Activated CD4-positive, alpha-beta memory T cell treated with anti-CD3 and anti-CD28 coated beads, Interleukin-2, amount 10 ng/mL, durations not matched to agents 7 days and 5 days (primary cell): ENCODE measurements around the gene C9orf85. TPM values are rescaled to one million over a fixed set of nuclear protein-coding genes. Genes with fewer than 3 reads are reported as not detected.

Experiments used
- CTCF ChIA-PET: fragments of 350-600 bp; sonication (Branson Sonifier 250); formaldehyde crosslinking; loops from one replicate; lab custom pipeline; 2021; ENCODE audit warnings: antibody characterized with exemption, inconsistent platforms; lab: Charles Lee
- POLR2A ChIA-PET: fragments of 350-600 bp; sonication (Branson Sonifier 250); formaldehyde crosslinking; loops from one replicate; lab custom pipeline; 2021; ENCODE audit warnings: antibody characterized with exemption; lab: Charles Lee
- DNase-seq: peaks from one replicate; pipeline ENCODE4 v3.0.0-alpha.2; 2020
- H3K27ac Mint-ChIP-seq: one replicate; pipeline ENCODE4 v1.8.0; 2021; ENCODE audit warnings: mild to moderate bottlenecking, mixed read lengths
- H3K27me3 Mint-ChIP-seq: one replicate; pipeline ENCODE4 v1.8.0; 2021; ENCODE audit warnings: mixed read lengths
- H3K36me3 Mint-ChIP-seq: one replicate; pipeline ENCODE4 v1.8.0; 2021; ENCODE audit warnings: low read depth, mixed read lengths
- H3K4me1 Mint-ChIP-seq: one replicate; pipeline ENCODE4 v1.8.0; 2021; ENCODE audit warnings: mixed read lengths
- H3K4me3 Mint-ChIP-seq: one replicate; pipeline ENCODE4 v1.8.0; 2021; ENCODE audit warnings: mild to moderate bottlenecking, mixed read lengths
- H3K9me3 Mint-ChIP-seq: one replicate; pipeline ENCODE4 v1.8.0; 2021; ENCODE audit warnings: mixed read lengths
- total RNA-seq, 2 experiments: library from RNA; stranded (reverse); gene quantifications; one replicate each; pipeline ENCODE4 v1.2.3, GENCODE V29; 2021

C9orf85 gene
- total RNA-seq, 2 experiments from 2014 or later, result 10.8 to 12.1 TPM

DNA sequence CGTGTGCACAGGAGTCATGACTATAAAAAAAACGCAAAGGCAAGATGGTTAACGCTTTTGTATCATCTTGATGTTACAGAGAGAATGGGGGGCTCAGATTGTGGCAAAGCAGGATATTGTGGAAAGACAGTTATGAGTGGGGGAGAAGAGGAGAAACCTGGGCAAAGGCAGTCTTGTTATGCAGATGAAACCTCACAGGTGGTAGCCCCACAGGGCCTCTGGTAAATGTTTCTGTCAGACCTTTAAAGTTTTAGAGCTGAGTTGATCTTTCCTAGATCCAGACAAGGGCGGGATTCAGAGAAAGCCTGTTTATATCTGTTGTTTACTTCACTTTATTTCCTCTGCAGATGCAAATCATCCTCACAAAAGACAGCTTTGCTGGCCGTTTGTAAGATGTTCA lies 55.2 kb downstream of the C9orf85 start:
- Mint-ChIP-seq H3K36me3 (peaks cover 56% of the 10 kb centered on the region), H3K27ac (no peak overlapping the region), H3K4me3 (no peak overlapping the region), H3K4me1 (no peaks in the 10 kb centered on the region), H3K27me3 (no peaks in the 10 kb centered on the region), H3K9me3 (peaks cover 27% of the 10 kb centered on the region)
- DNase-seq, result no peak
- CTCF ChIA-PET, result no interaction called here
- POLR2A ChIA-PET, result no interaction called here

DNA sequence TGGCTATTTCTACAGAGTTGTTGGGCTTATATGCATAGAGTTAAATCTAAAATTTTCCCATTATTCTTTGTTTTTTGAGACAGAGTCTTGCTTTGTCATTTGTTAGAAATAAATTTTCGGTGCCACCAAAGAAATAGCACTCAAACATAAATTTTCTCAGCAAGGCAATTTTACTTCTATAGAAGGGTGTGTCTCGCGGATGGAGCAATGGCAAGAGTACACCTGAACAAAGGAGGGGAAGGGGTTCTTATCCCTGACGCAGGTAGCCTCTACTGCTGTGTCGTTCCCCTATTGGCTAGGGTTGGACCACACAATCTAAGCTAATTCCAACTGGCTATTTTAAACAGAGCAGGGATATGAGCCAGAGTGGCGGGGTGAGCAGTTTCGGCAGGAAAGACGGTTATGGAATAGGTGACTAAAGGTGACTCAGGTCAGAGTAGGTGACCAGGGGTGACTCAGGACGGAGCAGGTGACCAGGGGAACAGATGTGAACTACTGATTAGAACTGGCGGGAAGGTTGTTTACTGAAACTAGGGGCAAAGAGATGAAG lies 57.2 kb downstream of the C9orf85 start:
- no peaks in the 10 kb centered on the region for H3K4me1 Mint-ChIP-seq
- no peak for DNase-seq
- H3K36me3 Mint-ChIP-seq, result peaks cover 49% of the 10 kb centered on the region
- peaks cover 20% of the 10 kb centered on the region for H3K9me3 Mint-ChIP-seq
- ChIA-PET POLR2A (no interaction called here), CTCF (no interaction called here)
- H3K4me3 Mint-ChIP-seq, result no peak overlapping the region
- no peak overlapping the region for H3K27ac Mint-ChIP-seq
- no peaks in the 10 kb centered on the region for H3K27me3 Mint-ChIP-seq

DNA sequence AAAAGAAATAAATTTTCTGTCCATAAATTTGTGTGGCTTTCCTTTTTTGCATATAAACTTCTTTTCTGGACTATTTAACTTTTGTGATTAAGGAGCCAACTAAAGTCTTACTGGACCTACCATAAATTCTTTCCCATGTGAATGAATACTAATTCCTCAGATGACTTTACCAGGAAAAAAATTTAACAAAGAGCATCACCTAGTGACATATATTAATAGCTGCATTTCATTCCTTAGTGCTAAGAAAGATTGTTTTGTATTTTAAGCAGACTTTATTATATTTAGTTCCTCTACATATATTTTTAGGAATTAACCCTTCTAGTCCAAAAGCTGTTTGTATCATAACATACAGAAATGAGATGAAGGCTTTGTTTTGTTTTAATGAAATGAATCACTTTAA lies 64.4 kb downstream of the C9orf85 start:
- Mint-ChIP-seq H3K9me3 (no peaks in the 10 kb centered on the region), H3K4me1 (no peaks in the 10 kb centered on the region), H3K27me3 (no peaks in the 10 kb centered on the region), H3K36me3 (peaks cover 9% of the 10 kb centered on the region), H3K4me3 (no peak overlapping the region), H3K27ac (no peak overlapping the region)
- no peak for DNase-seq
- ChIA-PET CTCF (interaction anchor here (0.6 to 1.8 kb wide), 6 partner anchors 39 to 371 kb away, joined by 3 to 4 read pairs (median 4); no protein-coding TSS in a partner anchor), POLR2A (no interaction called here)

DNA sequence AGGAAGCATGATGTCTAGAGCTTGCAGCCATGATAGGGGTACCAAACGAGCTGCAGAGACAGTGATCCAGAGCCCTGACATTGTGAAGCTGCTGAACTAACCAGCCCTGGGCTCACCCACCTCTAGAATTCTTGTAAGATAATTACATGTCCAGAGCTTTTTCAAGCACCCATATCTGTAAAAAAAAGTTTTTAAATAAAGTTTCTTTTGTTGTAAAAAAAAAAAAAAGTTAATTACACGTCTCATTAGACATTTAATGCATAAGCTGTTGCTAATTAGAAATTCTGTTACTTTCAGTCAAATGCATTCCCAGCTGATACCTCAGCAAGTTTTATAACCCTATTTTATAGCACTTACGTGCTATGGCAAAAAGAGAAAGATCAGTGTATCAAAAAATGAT lies 65.6 kb downstream of the C9orf85 start:
- Mint-ChIP-seq H3K4me1 (no peaks in the 10 kb centered on the region), H3K27me3 (no peaks in the 10 kb centered on the region), H3K4me3 (no peak overlapping the region), H3K36me3 (peaks cover 4% of the 10 kb centered on the region), H3K9me3 (no peaks in the 10 kb centered on the region), H3K27ac (no peak overlapping the region)
- ChIA-PET POLR2A (no interaction called here), CTCF (interaction anchor here (0.7 to 1.8 kb wide), 2 partner anchors 171 to 372 kb away, joined by 3 to 4 read pairs; no protein-coding TSS in a partner anchor)
- no peak for DNase-seq

DNA sequence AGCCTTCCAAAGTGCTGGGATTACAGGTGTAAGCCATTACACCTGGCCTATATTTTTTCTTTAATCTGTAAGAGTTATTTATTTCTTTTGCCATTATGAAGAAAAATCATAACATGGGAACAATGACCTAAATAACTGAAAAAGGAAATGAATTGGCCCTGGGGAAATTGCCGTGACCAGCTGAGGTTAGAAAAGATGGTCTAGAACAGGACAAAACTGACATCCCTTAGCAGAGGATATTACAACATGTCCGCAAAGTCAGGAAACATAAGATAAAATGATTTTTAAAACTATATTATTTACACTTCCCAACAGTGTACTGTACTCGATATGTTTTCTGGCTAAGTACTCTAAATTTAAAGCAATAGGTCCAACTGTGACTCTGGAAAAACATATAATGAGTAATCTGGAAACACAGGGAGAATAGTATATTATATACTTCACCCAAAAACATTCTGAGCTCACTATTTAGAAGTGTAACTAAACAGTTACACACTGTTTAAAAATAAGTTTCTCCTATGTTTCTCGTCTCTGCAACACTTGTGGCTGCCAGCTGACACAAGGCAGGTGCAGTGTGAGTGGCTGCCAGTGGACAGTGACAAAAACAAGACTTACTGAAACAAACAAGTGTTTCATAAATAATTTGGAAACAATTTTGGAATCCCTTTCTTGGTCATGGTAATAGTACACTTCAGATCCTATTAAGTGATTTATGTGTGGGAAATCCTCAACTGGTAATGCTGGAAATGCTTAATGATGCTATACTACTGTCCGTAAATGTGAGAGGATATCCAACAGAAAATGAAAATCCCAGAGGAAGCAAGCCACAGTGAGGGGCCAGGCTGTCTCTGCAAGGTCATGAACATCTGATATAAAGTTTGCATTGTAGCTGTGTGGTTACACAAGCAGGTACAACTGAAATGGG lies 69.1 kb downstream of the C9orf85 start:
- no peak overlapping the region for H3K27ac Mint-ChIP-seq
- DNase-seq, result no peak
- ChIA-PET POLR2A (no interaction called here), CTCF (no interaction called here)
- H3K36me3 Mint-ChIP-seq, result no peaks in the 10 kb centered on the region
- H3K9me3 Mint-ChIP-seq, result no peaks in the 10 kb centered on the region
- H3K27me3 Mint-ChIP-seq, result no peaks in the 10 kb centered on the region
- H3K4me3 Mint-ChIP-seq, result no peak overlapping the region
- H3K4me1 Mint-ChIP-seq, result no peaks in the 10 kb centered on the region

DNA sequence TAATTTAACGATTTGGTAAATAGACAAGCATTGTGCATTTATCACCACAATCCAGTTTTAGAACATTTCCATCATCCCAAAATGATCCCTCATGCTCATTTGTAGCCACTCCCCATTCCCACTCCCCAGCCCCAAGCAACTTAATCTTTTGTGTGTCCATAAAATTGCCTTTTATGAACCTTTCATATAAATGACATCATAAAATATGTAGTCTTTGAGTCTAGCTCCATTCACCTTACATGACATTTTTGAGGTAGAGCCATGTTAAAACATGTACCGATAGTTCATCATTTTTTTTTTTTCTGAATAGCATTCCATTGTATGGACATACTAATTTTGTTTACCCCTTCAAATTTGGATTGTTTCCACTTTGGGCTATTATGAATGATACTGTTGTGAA lies 70.5 kb downstream of the C9orf85 start:
- Mint-ChIP-seq H3K36me3 (no peaks in the 10 kb centered on the region), H3K27ac (no peak overlapping the region), H3K4me1 (no peaks in the 10 kb centered on the region), H3K4me3 (no peak overlapping the region), H3K27me3 (no peaks in the 10 kb centered on the region), H3K9me3 (no peaks in the 10 kb centered on the region)
- ChIA-PET POLR2A (no interaction called here), CTCF (interaction anchor here (1.3 kb wide), 1 partner anchor 43 kb away, joined by 3 read pairs; no protein-coding TSS in a partner anchor)
- DNase-seq, result no peak

DNA sequence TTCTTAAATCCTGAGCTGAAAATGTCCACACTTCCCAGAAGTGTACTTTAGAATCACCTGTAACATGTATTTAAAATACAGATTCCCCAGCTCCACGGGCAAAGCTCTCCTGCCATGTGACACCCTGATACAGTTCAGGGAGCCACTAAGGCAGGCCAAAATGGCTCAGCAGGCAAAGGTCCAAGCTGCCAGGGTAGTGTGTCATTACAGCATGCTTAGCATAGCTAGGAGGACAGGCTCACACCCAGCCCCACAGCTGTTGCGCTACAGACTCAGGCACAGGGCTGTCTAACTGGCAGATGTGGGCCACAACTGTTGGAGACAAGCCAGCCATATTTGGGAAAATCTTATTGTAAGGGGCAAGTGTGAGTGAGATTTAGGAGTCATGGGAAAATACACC lies 73.0 kb downstream of the C9orf85 start:
- Mint-ChIP-seq H3K4me1 (no peaks in the 10 kb centered on the region), H3K36me3 (no peaks in the 10 kb centered on the region), H3K27me3 (no peaks in the 10 kb centered on the region), H3K4me3 (no peak overlapping the region), H3K27ac (no peak overlapping the region), H3K9me3 (no peaks in the 10 kb centered on the region)
- no peak for DNase-seq
- ChIA-PET POLR2A (no interaction called here), CTCF (interaction anchor here (0.5 kb wide), 1 partner anchor 230 kb away, joined by 6 read pairs; no protein-coding TSS in a partner anchor)

DNA sequence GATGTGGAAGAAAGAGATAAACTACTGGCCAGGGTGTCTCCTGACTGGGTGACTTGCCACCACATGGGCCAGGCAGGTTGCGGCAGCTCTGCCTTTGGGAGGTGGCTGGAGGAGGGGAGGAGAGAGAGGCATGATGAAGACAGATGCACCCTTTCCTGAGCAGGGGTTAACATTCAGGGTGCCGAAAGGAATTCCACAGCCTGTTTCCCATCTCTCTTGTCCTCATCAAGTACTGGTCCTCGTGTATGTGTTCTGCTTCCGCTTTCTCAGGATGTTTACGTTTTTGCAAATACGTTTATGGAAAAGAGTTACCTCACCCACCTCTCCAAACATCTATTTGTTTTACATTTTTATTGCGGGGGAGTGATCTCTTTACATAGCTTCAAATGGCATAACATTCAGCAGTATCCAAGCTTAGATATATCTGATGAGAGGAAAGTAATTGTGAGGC lies 73.4 kb downstream of the C9orf85 start:
- Mint-ChIP-seq H3K4me1 (no peaks in the 10 kb centered on the region), H3K4me3 (no peak overlapping the region), H3K27ac (no peak overlapping the region), H3K27me3 (no peaks in the 10 kb centered on the region), H3K9me3 (no peaks in the 10 kb centered on the region), H3K36me3 (no peaks in the 10 kb centered on the region)
- POLR2A ChIA-PET, result no interaction called here
- no peak for DNase-seq
- CTCF ChIA-PET, result no interaction called here

DNA sequence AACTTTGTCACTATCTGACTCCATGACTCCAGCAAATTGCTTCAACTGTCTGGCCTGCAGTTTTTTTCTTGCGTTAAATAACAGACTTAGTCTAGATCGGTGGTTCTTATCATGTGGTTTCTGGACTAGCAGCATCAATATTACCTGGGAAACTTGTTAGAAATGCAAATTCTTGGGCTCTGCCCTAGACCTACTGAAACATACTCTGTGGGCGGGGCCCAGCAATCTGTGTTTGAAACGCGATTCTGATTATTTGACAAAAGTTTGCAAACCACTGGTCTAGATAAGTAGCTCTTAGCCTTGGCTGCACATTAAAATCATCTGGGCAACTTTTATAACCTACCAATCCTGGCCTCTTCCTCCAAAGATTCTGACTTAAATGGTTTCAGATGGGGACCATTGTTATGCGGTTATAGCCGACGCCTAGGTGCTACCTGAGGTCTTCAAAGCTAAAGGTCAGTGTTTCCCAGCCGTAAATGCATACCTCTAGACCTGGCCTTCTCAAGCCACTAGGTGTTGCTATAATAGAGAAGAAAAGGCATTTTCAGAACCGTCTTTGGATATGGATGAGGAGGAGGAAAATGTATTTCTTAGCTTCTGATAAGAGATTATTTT lies 74.0 kb downstream of the C9orf85 start:
- H3K27ac Mint-ChIP-seq, result no peak overlapping the region
- no peaks in the 10 kb centered on the region for H3K4me1 Mint-ChIP-seq
- POLR2A ChIA-PET, result no interaction called here
- no peaks in the 10 kb centered on the region for H3K27me3 Mint-ChIP-seq
- no peak for DNase-seq
- no peaks in the 10 kb centered on the region for H3K9me3 Mint-ChIP-seq
- no peak overlapping the region for H3K4me3 Mint-ChIP-seq
- CTCF ChIA-PET, result no interaction called here
- no peaks in the 10 kb centered on the region for H3K36me3 Mint-ChIP-seq

DNA sequence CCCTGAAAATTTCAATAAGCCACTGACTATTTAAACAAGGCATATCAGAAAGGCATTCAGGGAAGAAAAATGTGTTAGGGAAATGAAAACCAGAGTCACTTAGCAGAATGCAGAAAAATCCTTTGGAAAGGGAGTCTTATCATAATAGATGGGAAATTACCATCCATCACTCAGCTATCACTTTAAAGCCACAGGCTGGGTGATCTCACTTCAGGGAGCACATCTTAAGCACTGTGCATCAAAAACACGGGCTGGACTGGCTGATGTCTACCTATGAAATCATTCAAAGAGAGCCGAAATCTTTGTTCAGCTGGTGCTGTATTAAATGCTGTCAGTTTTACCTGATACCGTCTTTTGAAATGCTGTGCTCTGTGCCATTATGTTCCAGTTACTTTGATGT lies 75.5 kb downstream of the C9orf85 start:
- H3K27ac Mint-ChIP-seq, result no peak overlapping the region
- H3K36me3 Mint-ChIP-seq, result no peaks in the 10 kb centered on the region
- H3K27me3 Mint-ChIP-seq, result no peaks in the 10 kb centered on the region
- no peaks in the 10 kb centered on the region for H3K9me3 Mint-ChIP-seq
- no peak overlapping the region for H3K4me3 Mint-ChIP-seq
- no peak for DNase-seq
- CTCF ChIA-PET, result no interaction called here
- POLR2A ChIA-PET, result no interaction called here
- H3K4me1 Mint-ChIP-seq, result no peaks in the 10 kb centered on the region

DNA sequence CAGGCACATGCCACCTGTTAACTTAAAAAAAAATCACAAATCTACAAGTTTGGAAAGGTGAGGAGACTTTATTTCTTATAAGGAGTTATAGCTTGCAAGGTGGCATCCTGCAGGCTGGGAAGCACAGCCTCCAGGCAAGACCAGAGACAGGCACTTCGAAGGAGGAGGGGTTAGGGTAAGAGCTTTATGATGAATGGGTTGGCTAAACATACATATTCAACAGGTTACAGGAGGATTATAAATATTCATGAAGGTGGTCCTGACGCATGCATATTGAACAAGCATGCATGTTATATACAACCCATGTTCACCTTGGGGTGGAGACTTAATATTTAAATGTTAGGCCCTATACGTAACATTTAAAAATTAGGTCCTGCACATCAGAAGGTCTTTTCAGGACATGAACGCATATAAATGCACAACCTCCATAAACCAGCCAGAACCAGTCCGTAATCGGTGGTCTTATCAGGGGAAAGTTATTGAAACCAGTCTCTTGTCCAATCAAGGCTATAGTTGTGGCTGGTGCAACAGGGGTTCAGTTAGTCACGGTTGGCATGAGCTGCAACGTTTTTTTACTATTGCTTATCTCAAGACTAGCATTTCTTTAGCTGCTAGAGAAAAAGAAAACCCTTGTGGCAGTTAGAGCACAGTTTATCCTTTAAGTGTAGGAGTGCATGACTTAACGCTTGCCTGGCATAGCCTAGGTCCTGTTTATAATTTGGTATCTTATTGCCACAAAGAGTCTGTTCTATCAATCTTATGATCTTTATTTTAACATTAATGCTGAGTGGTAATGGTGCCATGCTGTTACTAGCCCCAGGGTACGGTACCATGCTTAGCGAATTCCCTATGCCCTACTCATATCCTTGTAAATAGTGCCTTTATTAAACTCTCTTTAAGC lies 76.3 kb downstream of the C9orf85 start:
- no peaks in the 10 kb centered on the region for H3K4me1 Mint-ChIP-seq
- no peaks in the 10 kb centered on the region for H3K27me3 Mint-ChIP-seq
- H3K36me3 Mint-ChIP-seq, result no peaks in the 10 kb centered on the region
- H3K9me3 Mint-ChIP-seq, result no peaks in the 10 kb centered on the region
- ChIA-PET POLR2A (no interaction called here), CTCF (interaction anchor here (0.5 kb wide), 1 partner anchor 14 kb away, joined by 3 read pairs; no protein-coding TSS in a partner anchor)
- no peak overlapping the region for H3K4me3 Mint-ChIP-seq
- no peak for DNase-seq
- no peak overlapping the region for H3K27ac Mint-ChIP-seq

DNA sequence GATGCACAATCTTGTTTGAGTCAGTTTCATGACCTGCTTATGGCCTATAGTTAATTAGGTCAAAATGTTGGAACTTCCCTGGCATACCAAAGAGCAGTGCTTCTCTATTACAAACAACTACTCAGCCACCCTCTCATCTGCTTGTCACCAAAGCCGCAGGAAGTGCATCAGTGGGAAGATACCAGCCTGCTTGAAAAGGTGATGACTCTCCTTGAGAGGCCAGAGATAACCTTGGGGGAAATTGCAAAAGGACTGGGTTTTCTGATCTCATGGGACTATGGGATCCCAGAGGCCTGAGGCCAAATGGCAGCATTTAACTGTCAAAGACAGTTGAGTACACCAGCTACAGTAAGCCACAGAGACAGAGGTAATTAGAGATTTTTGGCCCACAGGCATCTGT lies 79.0 kb downstream of the C9orf85 start:
- Mint-ChIP-seq H3K9me3 (no peaks in the 10 kb centered on the region), H3K27me3 (no peaks in the 10 kb centered on the region), H3K4me1 (no peaks in the 10 kb centered on the region), H3K4me3 (no peak overlapping the region), H3K27ac (no peak overlapping the region), H3K36me3 (no peaks in the 10 kb centered on the region)
- CTCF ChIA-PET, result no interaction called here
- no peak for DNase-seq
- POLR2A ChIA-PET, result no interaction called here
